Small intestine (tissue), 7 donors: ENCODE results near the gene SDR42E2. TPM values are rescaled to one million over a fixed set of nuclear protein-coding genes. Genes with fewer than 3 reads are reported as not detected.
A peak's percentile ranks its signal among the peaks of the same experiment; 100 is the strongest.
"Not testable (repeated sequence)": the region's sequence is repeated elsewhere in the genome, so short reads cannot be mapped to it uniquely, and the experiment has no call there.

Source experiments
- DNase-seq, 2 donors: peaks; one replicate each; pipeline versions ENCODE4 v3.0.0 to v3.0.0-alpha.2; 2013
- FAIRE-seq: peaks from 2 replicates; lab custom pipeline; 2012; peaks lifted over from hg19 to GRCh38; lab: Jason Lieb, UNC
- H3K27ac ChIP-seq, 3 donors: one replicate each; pipeline ENCODE4 v1.5.1; 2013; ENCODE audit warnings: low read length in 2 of 3, mild to moderate bottlenecking in 2 of 3, control low read depth in 1 of 3, inconsistent platforms in 1 of 3, low read depth in 1 of 3, moderate library complexity in 1 of 3
- H3K27me3 ChIP-seq, 3 donors: one replicate each; pipeline ENCODE4 v1.6.1; 2013; ENCODE audit warnings: low read length in 3 of 3, inconsistent platforms in 1 of 3; ENCODE audit not compliant: control insufficient read depth in 3 of 3, insufficient read depth in 3 of 3
- H3K36me3 ChIP-seq, 3 donors: one replicate each; pipeline ENCODE4 v1.6.1; 2013; ENCODE audit warnings: low read length in 3 of 3, inconsistent platforms in 1 of 3, low read depth in 1 of 3, mild to moderate bottlenecking in 1 of 3, moderate library complexity in 1 of 3; ENCODE audit not compliant: control insufficient read depth in 3 of 3, insufficient read depth in 2 of 3
- H3K4me1 ChIP-seq, 3 donors: one replicate each; pipeline ENCODE4 v1.6.1; 2013; ENCODE audit warnings: low read length in 2 of 3, inconsistent platforms in 1 of 3, low read depth in 1 of 3, mild to moderate bottlenecking in 1 of 3, moderate library complexity in 1 of 3; ENCODE audit not compliant: control insufficient read depth in 3 of 3, insufficient read depth in 2 of 3
- H3K4me3 ChIP-seq, 3 donors: one replicate each; pipeline ENCODE4 v1.5.1; 2013; ENCODE audit warnings: low read length in 3 of 3, control low read depth in 1 of 3, inconsistent platforms in 1 of 3, low read depth in 1 of 3, mild to moderate bottlenecking in 1 of 3, moderate library complexity in 1 of 3
- H3K9me3 ChIP-seq, 2 donors: one replicate each; pipeline ENCODE4 v1.6.1; 2013; ENCODE audit warnings: low read depth in 1 of 2, low read length in 1 of 2; ENCODE audit not compliant: control insufficient read depth in 2 of 2, insufficient read depth in 1 of 2
- WGBS, 3 donors: extraction: QIAGEN DNeasy Blood & Tissue Kit; methylation state at CpG; one replicate each; pipeline ENCODE4 v1.1.7; 2013; 5-methylcytosine and 5-hydroxymethylcytosine counted together
- polyA plus RNA-seq, 4 donors: library from polyadenylated mRNA; stranded (reverse) in 3 of 4; unstranded in 1 of 4; fragments of 200-250 nt in 3 of 4; fragments of 120-200 nt in 1 of 4; gene quantifications; one replicate each; pipeline versions ENCODE4 v1.2.1 to v1.2.3, GENCODE V29; 2013
- donor health status: healthy with polysubstance abuse.
- donor health status: control.
- donor health status: control.
- donor health status: Bipolar disorder and iron deficiency.
- donor health status: healthy.

The SDR42E2 gene
- polyA plus RNA-seq, 4 donors, result 0.01 to 0.03 TPM; not detected in 2

DNA sequence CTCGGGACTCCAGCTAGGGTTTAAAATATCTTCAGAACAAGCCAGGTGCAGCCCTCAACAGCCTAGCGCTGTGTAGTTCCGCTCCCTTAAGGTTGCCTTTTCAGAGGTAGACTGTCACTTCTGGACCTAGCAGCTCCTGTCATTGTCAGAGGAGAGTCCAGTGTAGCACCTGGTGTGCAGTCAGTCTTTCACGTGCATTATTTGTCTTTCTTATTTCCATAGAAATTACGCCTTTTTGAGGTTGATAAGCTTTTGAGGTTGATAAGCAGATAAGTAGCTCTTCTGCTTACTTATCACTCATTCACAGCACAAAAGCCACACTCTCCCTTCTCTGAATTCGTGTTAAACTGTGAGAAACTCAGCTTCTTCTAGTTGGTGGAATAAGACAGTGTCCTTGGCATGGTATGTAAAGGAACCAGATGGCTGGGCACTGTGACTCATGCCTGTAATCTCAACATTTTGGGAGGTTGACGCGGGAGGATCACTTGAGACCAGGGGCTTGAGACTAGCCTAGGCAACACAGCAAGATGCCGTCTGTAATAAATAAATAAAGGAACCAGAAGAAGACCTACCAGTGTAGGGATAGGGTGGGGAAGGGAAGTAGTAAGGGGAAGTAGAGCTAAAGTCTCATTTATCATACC, 54.0 kb downstream of the SDR42E2 start:
- H3K36me3 ChIP-seq, result peaks cover 0 to 44% (median 0%) of the 10 kb centered on the region in 3 donors

DNA sequence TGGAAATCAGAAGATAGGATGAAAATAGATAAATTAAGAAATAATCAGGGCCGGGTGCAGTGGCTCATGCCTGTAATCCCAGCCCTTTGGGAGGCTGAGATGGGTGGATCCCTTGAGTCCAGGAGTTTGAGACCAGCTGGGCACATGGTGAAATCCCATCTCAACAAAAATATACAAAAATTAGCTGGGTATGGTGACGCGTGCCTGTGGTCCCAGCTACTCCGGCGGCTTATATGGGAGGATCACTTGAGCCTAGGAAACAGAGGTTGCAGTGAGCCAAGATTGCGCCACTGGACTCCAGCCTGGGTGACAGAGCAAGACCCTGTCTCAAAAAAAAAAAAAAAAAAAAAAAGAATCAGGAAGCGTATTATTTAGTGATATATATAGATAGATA, 54.5 kb downstream of the SDR42E2 start:
- peaks cover 0 to 43% (median 0%) of the 10 kb centered on the region in 3 donors for H3K36me3 ChIP-seq
- H3K4me1 ChIP-seq, FAIRE-seq, H3K4me3 ChIP-seq, H3K27ac ChIP-seq, H3K9me3 ChIP-seq, H3K27me3 ChIP-seq, DNase-seq: not testable (repeated sequence)
- WGBS, 3 donors, result 93 to 97% (median 94%) methylated on average over 7 of the region's 7 CpGs

More for the DNA sequence above, 54.0 kb downstream of the SDR42E2 start:
- Histone ChIP-seq H3K4me3 (no peak overlapping the region), H3K4me1 (peaks cover 0 to 2% (median 0%) of the 10 kb centered on the region in 3 donors), H3K27ac (no peak overlapping the region), H3K27me3 (no peaks in the 10 kb centered on the region), H3K9me3 (peaks cover 0 to 3% of the 10 kb centered on the region in 2 donors)
- FAIRE-seq (no peak), DNase-seq (no peak)
- 73 to 77% (median 74%) methylated on average over 9 of the region's 9 CpGs for WGBS, 3 donors

DNA sequence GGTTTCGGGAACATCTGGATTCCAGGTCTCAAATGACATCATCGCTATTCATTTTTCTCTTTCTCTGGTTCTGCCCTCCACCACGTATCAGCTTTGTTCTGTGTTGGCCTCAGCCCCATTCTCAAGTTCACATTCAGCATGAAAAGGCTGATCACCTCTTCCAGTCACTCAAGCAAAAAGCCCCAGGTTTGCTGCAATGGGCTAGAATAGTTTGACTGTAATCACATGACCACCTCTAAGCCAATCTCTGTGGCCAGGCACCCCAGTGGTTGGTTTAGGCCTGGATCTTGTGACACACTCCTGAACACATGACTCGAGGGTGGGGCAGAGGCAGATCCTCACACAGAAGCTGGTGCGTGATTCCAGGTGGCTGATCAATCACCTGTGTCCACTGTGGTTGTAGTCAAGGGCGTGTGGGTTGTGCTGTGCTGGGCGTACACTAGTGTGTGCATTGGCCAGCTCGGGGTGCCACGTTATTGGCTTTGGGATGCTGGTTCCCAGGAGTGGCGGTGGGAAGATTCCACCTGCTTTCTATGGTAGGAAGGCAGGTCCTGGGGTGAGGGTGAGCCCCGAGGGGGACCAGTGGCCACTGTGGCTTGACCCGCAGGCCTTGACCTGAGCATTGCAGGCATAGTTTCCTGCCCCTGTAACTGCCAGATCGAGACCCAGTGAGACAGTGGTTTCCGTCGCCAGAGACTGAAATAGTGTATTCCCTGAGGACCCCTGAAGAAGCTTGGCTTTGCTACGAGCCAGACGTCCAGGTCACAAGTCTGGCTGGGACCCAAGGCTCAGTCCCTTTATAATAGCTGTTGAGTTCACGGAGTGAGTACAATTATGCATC, 55.8 kb downstream of the SDR42E2 start:
- FAIRE-seq (no peak), DNase-seq (peak in 1 of 2 donors; percentile 48)
- H3K27ac ChIP-seq, result no peak overlapping the region
- WGBS, 3 donors, result 84 to 93% (median 91%) methylated on average over 18 of the region's 18 CpGs
- no peaks in the 10 kb centered on the region for H3K27me3 ChIP-seq
- no peak overlapping the region for H3K4me3 ChIP-seq
- peaks cover 0 to 3% of the 10 kb centered on the region in 2 donors for H3K9me3 ChIP-seq
- peaks cover 0 to 39% (median 0%) of the 10 kb centered on the region in 3 donors for H3K36me3 ChIP-seq
- peaks cover 0 to 2% (median 0%) of the 10 kb centered on the region in 3 donors for H3K4me1 ChIP-seq

DNA sequence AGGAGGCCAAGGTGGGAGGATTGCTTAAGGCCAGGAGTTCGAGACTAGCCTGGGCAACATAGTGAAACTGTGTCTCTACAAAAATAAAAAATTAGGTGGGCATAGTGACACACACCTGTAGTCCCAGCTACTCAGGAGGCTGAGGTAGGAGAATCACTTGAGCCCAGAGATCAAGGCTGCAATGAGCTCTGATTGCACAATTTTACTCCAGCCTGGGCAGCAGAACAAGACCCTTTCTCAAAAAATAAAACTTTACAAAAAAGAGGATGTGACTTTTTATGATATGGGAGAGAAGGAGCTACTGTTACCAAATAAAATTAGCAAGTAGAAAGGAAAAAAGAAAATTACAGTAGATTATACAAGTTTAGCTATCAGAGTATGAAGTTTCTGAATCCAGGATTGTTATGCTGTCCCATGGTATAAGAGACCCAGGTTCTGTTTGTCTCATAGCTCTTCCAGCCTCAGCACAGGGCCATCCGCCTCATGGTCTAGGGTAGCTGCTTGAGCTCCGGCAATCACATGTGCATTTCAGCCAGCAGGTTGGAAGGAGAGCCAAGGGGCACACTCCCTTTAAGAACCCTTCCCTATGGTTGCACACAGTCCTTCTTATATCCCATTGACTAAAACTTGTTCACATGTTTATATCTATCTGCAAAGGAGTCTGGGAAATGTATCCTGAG, 57.2 kb downstream of the SDR42E2 start:
- Histone ChIP-seq H3K4me1 (peaks cover 0 to 2% (median 0%) of the 10 kb centered on the region in 3 donors), H3K27me3 (no peaks in the 10 kb centered on the region), H3K4me3 (no peak overlapping the region), H3K27ac (no peak overlapping the region), H3K9me3 (peaks cover 0 to 3% of the 10 kb centered on the region in 2 donors), H3K36me3 (peaks cover 0 to 28% (median 0%) of the 10 kb centered on the region in 3 donors)
- 94 to 100% (median 99%) methylated on average over 3 of the region's 3 CpGs for WGBS, 3 donors
- FAIRE-seq, result no peak
- no peak for DNase-seq

DNA sequence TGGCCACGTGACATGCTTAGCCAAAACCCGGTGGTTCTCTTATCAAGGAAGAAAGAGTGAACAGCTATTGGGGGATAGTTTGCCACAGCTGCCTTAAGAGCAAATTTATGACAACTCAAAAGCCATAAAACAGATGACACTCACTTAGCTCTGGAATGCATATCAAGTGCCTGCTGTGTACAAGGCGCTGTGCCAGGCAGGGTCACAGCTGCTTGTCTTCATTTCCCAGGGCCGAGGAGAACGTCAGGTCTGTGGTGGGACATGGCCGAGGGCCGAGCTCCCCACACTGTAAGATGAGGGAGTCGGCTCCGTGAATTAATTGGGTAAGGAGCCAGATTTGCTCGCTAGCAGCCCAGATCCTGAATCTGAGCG, 57.7 kb downstream of the SDR42E2 start:
- H3K36me3 ChIP-seq, result peaks cover 0 to 25% (median 0%) of the 10 kb centered on the region in 3 donors
- H3K9me3 ChIP-seq, result peaks cover 0 to 3% of the 10 kb centered on the region in 2 donors
- no peak overlapping the region for H3K4me3 ChIP-seq
- WGBS, 3 donors, result 54 to 60% (median 55%) methylated on average over 11 of the region's 11 CpGs
- DNase-seq (peak; percentile 35 to 70), FAIRE-seq (no peak)
- H3K4me1 ChIP-seq, result peaks cover 0 to 2% (median 0%) of the 10 kb centered on the region in 3 donors
- no peaks in the 10 kb centered on the region for H3K27me3 ChIP-seq
- no peak overlapping the region for H3K27ac ChIP-seq

DNA sequence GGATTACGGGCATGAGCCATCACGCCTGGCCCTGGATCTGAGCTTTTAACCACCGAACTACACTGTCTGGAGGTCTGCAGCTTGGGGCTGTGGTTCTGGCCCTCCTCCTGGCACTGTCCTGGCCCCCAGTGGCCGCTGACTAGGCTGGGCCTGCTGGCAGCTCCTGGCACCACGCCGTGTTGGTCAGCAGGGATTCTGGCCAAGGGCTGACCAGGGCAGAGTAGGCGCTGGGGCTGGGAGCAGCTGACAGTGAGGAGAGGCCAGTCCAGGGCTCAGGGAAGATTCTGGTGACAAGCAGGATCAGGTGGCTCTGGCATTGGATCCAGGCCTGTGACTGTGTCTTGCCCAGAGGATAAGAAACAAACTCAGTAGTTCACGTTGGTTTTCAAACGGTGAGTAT, 58.4 kb downstream of the SDR42E2 start:
- peaks cover 0 to 27% (median 0%) of the 10 kb centered on the region in 3 donors for H3K36me3 ChIP-seq
- H3K9me3 ChIP-seq, result peaks cover 0 to 3% of the 10 kb centered on the region in 2 donors
- H3K27me3 ChIP-seq, result no peaks in the 10 kb centered on the region
- FAIRE-seq (no peak), DNase-seq (no peak)
- no peak overlapping the region for H3K27ac ChIP-seq
- WGBS, 3 donors, result 82 to 89% (median 82%) methylated on average over 9 of the region's 9 CpGs
- H3K4me3 ChIP-seq, result no peak overlapping the region
- peaks cover 0 to 2% (median 0%) of the 10 kb centered on the region in 3 donors for H3K4me1 ChIP-seq

DNA sequence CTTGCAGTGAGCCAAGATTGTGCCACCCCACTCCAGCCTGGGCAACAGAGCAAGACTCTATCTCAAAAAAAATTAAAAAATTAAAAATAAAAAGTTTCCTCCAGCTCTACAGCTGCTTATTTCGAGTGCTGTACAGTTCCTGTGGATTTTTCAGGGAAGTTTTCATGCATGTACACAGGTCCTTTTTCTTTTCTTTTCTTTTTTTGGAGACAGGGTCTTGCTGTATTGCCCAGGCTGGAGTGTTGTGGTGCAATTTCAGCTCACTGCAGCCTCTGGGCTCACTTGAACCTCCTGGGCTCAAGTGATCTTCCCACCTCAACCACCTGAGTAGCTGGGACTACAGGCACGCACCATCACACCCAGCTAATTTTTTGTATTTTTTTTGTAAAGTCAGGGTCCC, 59.7 kb downstream of the SDR42E2 start:
- H3K27ac ChIP-seq, result no peak overlapping the region
- WGBS, 3 donors, result 96 to 98% (median 97%) methylated on average over 2 of the region's 2 CpGs
- DNase-seq (no peak), FAIRE-seq (no peak)
- no peak overlapping the region for H3K4me3 ChIP-seq
- H3K9me3 ChIP-seq, result peaks cover 0 to 3% of the 10 kb centered on the region in 2 donors
- H3K27me3 ChIP-seq, result no peaks in the 10 kb centered on the region
- peaks cover 0 to 36% (median 0%) of the 10 kb centered on the region in 3 donors for H3K36me3 ChIP-seq
- peaks cover 0 to 2% (median 0%) of the 10 kb centered on the region in 3 donors for H3K4me1 ChIP-seq

DNA sequence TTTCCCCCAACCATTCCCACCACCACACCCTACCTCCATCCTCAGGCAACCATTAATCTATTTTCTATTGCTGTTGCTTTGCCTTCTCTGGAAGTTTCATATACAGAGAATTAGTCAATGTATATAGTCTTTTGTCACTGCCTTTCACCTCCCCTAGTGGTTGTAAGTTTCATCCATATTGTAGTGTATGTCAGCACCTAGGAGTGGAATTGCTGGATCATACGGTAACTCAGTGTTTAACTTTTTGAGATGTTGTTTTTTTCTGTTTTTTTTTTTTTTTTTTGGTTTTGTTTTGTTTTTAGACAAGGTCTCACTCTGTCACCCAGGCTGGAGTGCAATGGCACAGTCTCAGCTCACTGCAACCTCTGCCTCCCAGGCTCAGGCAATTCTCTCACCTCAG, 60.7 kb downstream of the SDR42E2 start:
- Histone ChIP-seq H3K27ac (no peak overlapping the region), H3K4me1 (peaks cover 0 to 2% (median 0%) of the 10 kb centered on the region in 3 donors), H3K36me3 (peaks cover 0 to 42% (median 2%) of the 10 kb centered on the region in 3 donors), H3K4me3 (no peak overlapping the region), H3K9me3 (peaks cover 0 to 3% of the 10 kb centered on the region in 2 donors), H3K27me3 (no peaks in the 10 kb centered on the region)
- DNase-seq, result no peak
- FAIRE-seq, result no peak
- 89 to 92% (median 91%) methylated on average over 1 of the region's 1 CpG for WGBS, 3 donors
